A549 (cell line): Measurements from ENCODE around the gene RBM25. TPM values are rescaled to one million over a fixed set of nuclear protein-coding genes. Genes with fewer than 3 reads are reported as not detected.

Experiments
- ATAC-seq, 2 experiments: fragments of 200-7000 bp in 1 of 2; fragments of >200 bp in 1 of 2; cut with Nextera tagmentation in 1 of 2; cut with Tn5 transposase in 1 of 2; 3 replicates each; pipeline versions ENCODE4 v1.8.0 to v1.9.1; 2018 to 2020; ENCODE audit warnings: mild to moderate bottlenecking in 1 of 2, moderate library complexity in 1 of 2
- CTCF ChIA-PET: fragments of 300-600 bp; sonication (Branson Sonifier 250); formaldehyde crosslinking; extraction: SDS; loops from one replicate; lab custom pipeline; 2021; ENCODE audit warnings: antibody characterized with exemption, inconsistent platforms; lab: Yijun Ruan, JAX
- POLR2A ChIA-PET: fragments of 350-600 bp; formaldehyde crosslinking; extraction: SDS; loops from one replicate; lab custom pipeline; 2021; ENCODE audit warnings: antibody characterized with exemption, inconsistent platforms; lab: Yijun Ruan, JAX
- DNase-seq, 2 experiments: peaks; one replicate each; pipeline versions ENCODE4 v3.0.0 to v3.0.0-alpha.2; 2011 to 2016; ENCODE audit warnings: low read depth in 1 of 2, low spot score in 1 of 2
- FAIRE-seq: peaks from 2 replicates; lab custom pipeline; 2011; peaks lifted over from hg19 to GRCh38; lab: Jason Lieb, UNC
- H3K27ac ChIP-seq, 2 experiments: fragments of >200 bp; sonication (Bioruptor Twin); formaldehyde crosslinking; 3 replicates each; pipeline ENCODE4 v1.5.1; 2016 to 2017
- H3K4me1 ChIP-seq: fragments of >200 bp; sonication (Bioruptor Twin); formaldehyde crosslinking; 3 replicates; pipeline ENCODE4 v1.6.1; 2016
- H3K4me2 ChIP-seq: fragments of >200 bp; sonication (Bioruptor Twin); formaldehyde crosslinking; 3 replicates; pipeline ENCODE4 v1.6.1; 2016
- H3K4me3 ChIP-seq: fragments of >200 bp; sonication (Bioruptor Twin); formaldehyde crosslinking; 3 replicates; pipeline ENCODE4 v1.5.1; 2016
- H3K9me3 ChIP-seq: fragments of >200 bp; sonication (Bioruptor Twin); formaldehyde crosslinking; 3 replicates; pipeline ENCODE4 v1.6.1; 2016
- BHLHE40 ChIP-seq: IDR thresholded peaks from 2 replicates; pipeline ENCODE4 v1.6.1; 2012; ENCODE audit warnings: low read depth, low read length, inconsistent platforms
- CEBPB ChIP-seq, 2 experiments: fragments of >200 bp in 1 of 2; sonication (Bioruptor Twin) in 1 of 2; formaldehyde crosslinking in 1 of 2; IDR thresholded peaks; 2 replicates each; pipeline ENCODE4 v1.6.1; 2012 to 2016
- CHD4 ChIP-seq: fragments of 200-600 bp; sonication (generic); IDR thresholded peaks from 2 replicates; pipeline ENCODE4 v1.6.1; 2016; ENCODE audit warnings: antibody characterized with exemption, mild to moderate bottlenecking, borderline replicate concordance
- E2F6 ChIP-seq: IDR thresholded peaks from 2 replicates; pipeline ENCODE4 v1.6.1; 2012; ENCODE audit warnings: low read depth, borderline replicate concordance
- EHF ChIP-seq: fragments of 250-450 bp; sonication (Bioruptor Pico); IDR thresholded peaks from 2 replicates; pipeline ENCODE4 v1.5.0; 2020; ENCODE audit warnings: mild to moderate bottlenecking
- FOSL2 ChIP-seq, 2 experiments: fragments of 450-650 bp in 1 of 2; fragments of >200 bp in 1 of 2; sonication (Bioruptor Twin) in 1 of 2; formaldehyde crosslinking; IDR thresholded peaks; 2 replicates each; pipeline versions ENCODE4 v1.5.0 to v1.6.1; 2016 to 2020; ENCODE audit warnings: mild to moderate bottlenecking in 1 of 2, moderate library complexity in 1 of 2
- HDAC2 ChIP-seq: fragments of 200-600 bp; sonication (generic); IDR thresholded peaks from 2 replicates; pipeline ENCODE4 v1.6.1; 2016
- HOXB13 ChIP-seq: fragments of 250-450 bp; sonication (Bioruptor Pico); IDR thresholded peaks from 2 replicates; pipeline ENCODE4 v1.5.0; 2020; ENCODE audit warnings: low read depth, mild to moderate bottlenecking, moderate library complexity
- HOXB5 ChIP-seq: fragments of 250-450 bp; sonication (Bioruptor Pico); IDR thresholded peaks from 2 replicates; pipeline ENCODE4 v1.5.0; 2020; ENCODE audit warnings: mild to moderate bottlenecking, moderate library complexity
- JUN ChIP-seq, 2 experiments: fragments of >200 bp; sonication (Bioruptor Twin); formaldehyde crosslinking; IDR thresholded peaks; 2 replicates in 1 of 2; 3 replicates in 1 of 2; pipeline ENCODE4 v1.6.1; 2016 to 2017
- KDM1A ChIP-seq: fragments of 200-600 bp; sonication (generic); IDR thresholded peaks from 2 replicates; pipeline ENCODE4 v1.6.1; 2016; ENCODE audit warnings: low read depth, mild to moderate bottlenecking
- KDM5A ChIP-seq: fragments of 200-600 bp; sonication (generic); IDR thresholded peaks from 2 replicates; pipeline ENCODE4 v1.6.1; 2016; ENCODE audit warnings: antibody characterized with exemption, mild to moderate bottlenecking
- MAZ ChIP-seq: fragments of 150-350 bp; IDR thresholded peaks from 2 replicates; pipeline ENCODE4 v1.6.1; 2014; ENCODE audit warnings: antibody characterized with exemption, low read depth, low read length, borderline replicate concordance
- MYC ChIP-seq: IDR thresholded peaks from 2 replicates; pipeline ENCODE4 v1.6.1; 2012; ENCODE audit warnings: mild to moderate bottlenecking, inconsistent platforms, low read length, improper control_type of control experiment, borderline replicate concordance
- NFE2L2 ChIP-seq: fragments of 150-350 bp; conservative IDR thresholded peaks from 2 replicates; pipeline ENCODE4 v1.6.1; 2014; ENCODE audit warnings: low read length
- NR3C1 ChIP-seq: fragments of >200 bp; sonication (Bioruptor Twin); formaldehyde crosslinking; IDR thresholded peaks from 3 replicates; pipeline ENCODE4 v1.6.1; 2017
- PHF8 ChIP-seq: fragments of 200-600 bp; sonication (generic); IDR thresholded peaks from 2 replicates; pipeline ENCODE4 v1.6.1; 2016; ENCODE audit warnings: low read depth, mild to moderate bottlenecking, antibody characterized with exemption, moderate library complexity, borderline replicate concordance
- RAD21 ChIP-seq, 2 experiments: fragments of >200 bp in 1 of 2; sonication (Bioruptor Twin) in 1 of 2; formaldehyde crosslinking in 1 of 2; IDR thresholded peaks in 1 of 2; conservative IDR thresholded peaks in 1 of 2; 2 replicates in 1 of 2; 3 replicates in 1 of 2; pipeline ENCODE4 v1.6.1; 2012 to 2018; ENCODE audit warnings: inconsistent platforms in 1 of 2
- RARB ChIP-seq: fragments of 250-450 bp; sonication (Bioruptor Pico); IDR thresholded peaks from 2 replicates; pipeline ENCODE4 v1.8.0; 2021; ENCODE audit warnings: mild to moderate bottlenecking, moderate library complexity
- REST ChIP-seq: fragments of 200-600 bp; sonication (generic); IDR thresholded peaks from 2 replicates; pipeline ENCODE4 v1.6.1; 2016; ENCODE audit warnings: antibody characterized with exemption, mild to moderate bottlenecking, moderate library complexity
- SREBF2 ChIP-seq: fragments of 450-650 bp; IDR thresholded peaks from 2 replicates; pipeline ENCODE4 v1.6.1; 2014; ENCODE audit warnings: mild to moderate bottlenecking, moderate library complexity
- TFCP2L1 ChIP-seq: fragments of 250-450 bp; sonication (Bioruptor Pico); IDR thresholded peaks from 2 replicates; pipeline ENCODE4 v1.5.0; 2021; ENCODE audit warnings: mild to moderate bottlenecking
- TP53 ChIP-seq: fragments of 250-450 bp; sonication (Bioruptor Pico); IDR thresholded peaks from 2 replicates; pipeline ENCODE4 v1.5.0; 2021; ENCODE audit warnings: mild to moderate bottlenecking, moderate library complexity
- USF2 ChIP-seq: fragments of 450-650 bp; IDR thresholded peaks from 2 replicates; pipeline ENCODE4 v1.6.1; 2014; ENCODE audit warnings: antibody characterized with exemption
- ZC3H11A ChIP-seq: fragments of 450-650 bp; IDR thresholded peaks from 2 replicates; pipeline ENCODE4 v1.6.1; 2014; ENCODE audit warnings: antibody characterized with exemption, mild to moderate bottlenecking
- ZNF302 ChIP-seq: fragments of 250-450 bp; sonication (Bioruptor Pico); IDR thresholded peaks from 2 replicates; pipeline ENCODE4 v1.9.0; 2021; ENCODE audit warnings: inconsistent platforms, mild to moderate bottlenecking, moderate library complexity
- WGBS: methylation state at CpG from one replicate; pipeline ENCODE4 v1.1.6; 2017; ENCODE audit errors: missing lambda C conversion rate; 5-methylcytosine and 5-hydroxymethylcytosine counted together
- polyA plus RNA-seq, 4 experiments: library from polyadenylated mRNA; depleted of rRNA in 3 of 4; stranded (reverse); fragments of >200 nt; fragmentation: RNase III in 1 of 4; extraction: RNeasy Plus Mini Kit Qiagen cat#74134 plus additional on column Dnase treatment in 1 of 4; gene quantifications; 2 replicates in 3 of 4; 3 replicates in 1 of 4; pipeline ENCODE4 v1.2.3, GENCODE V29; 2011 to 2017
- TF ChIP-seq, protein P1 (sequence below): IDR thresholded peaks from 2 replicates; pipeline ENCODE4 v1.6.1; 2012

Gene RBM25
- polyA plus RNA-seq, 2 of the 4 experiments (the other 2 are of a cell fraction), result 65.1 to 87.0 TPM

DNA sequence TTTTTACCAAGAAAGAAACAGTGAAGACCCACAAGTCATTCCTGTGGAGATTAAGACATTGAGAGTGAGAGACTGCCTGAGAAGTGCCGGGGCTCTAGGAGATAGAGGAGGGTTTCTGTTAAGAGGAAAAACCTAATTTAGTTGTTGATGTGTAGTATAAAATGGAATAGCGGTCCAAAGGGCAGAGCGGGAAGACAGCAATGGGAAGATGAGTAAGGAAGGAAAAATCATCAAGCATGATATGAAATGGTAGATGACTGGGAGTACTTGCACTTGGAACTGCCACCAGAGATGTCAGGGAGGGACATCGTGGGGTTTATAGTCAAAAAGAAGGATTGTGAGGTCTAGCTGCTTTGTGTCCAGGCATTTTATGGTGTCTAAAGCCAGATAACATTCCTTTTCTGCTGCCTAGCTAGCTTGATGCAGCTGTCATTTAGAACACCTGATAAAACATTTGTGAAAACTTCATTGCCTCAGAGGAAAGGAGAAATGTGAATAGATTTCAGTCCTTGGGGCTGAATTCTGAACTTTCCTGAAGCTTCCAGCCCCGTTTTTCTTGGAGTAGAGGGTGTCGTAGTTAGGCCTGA is 57.8 kb downstream of the RBM25 start:
- CTCF ChIA-PET, result interaction anchor here (0.7 to 0.9 kb wide), 2 partner anchors 8 to 103 kb away, joined by 3 to 5 read pairs; no protein-coding TSS in a partner anchor
- Histone ChIP-seq H3K4me3 (no peak overlapping the region), H3K4me2 (no peak overlapping the region), H3K9me3 (no peaks in the 10 kb centered on the region), H3K4me1 (no peaks in the 10 kb centered on the region), H3K27ac (no peak overlapping the region)
- POLR2A ChIA-PET, result no interaction called here
- FAIRE-seq (no peak), ATAC-seq (no peak), DNase-seq (no peak)
- WGBS, result 94% methylated on average over 6 of the region's 6 CpGs
- TF ChIP-seq, protein P1, sequence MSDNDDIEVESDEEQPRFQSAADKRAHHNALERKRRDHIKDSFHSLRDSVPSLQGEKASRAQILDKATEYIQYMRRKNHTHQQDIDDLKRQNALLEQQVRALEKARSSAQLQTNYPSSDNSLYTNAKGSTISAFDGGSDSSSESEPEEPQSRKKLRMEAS, result no peak
- TF ChIP-seq JUN (IDR thresholded peaks at IDR 0.05) (no peak), ZNF302 (no peak), CEBPB (IDR thresholded peaks at IDR 0.05) (no peak), NFE2L2 (no peak), HDAC2 (no peak), NR3C1 (no peak), CHD4 (no peak), MAZ (no peak), HOXB13 (CRISPR knock-in tag) (no peak), REST (no peak), TP53 (no peak)

DNA sequence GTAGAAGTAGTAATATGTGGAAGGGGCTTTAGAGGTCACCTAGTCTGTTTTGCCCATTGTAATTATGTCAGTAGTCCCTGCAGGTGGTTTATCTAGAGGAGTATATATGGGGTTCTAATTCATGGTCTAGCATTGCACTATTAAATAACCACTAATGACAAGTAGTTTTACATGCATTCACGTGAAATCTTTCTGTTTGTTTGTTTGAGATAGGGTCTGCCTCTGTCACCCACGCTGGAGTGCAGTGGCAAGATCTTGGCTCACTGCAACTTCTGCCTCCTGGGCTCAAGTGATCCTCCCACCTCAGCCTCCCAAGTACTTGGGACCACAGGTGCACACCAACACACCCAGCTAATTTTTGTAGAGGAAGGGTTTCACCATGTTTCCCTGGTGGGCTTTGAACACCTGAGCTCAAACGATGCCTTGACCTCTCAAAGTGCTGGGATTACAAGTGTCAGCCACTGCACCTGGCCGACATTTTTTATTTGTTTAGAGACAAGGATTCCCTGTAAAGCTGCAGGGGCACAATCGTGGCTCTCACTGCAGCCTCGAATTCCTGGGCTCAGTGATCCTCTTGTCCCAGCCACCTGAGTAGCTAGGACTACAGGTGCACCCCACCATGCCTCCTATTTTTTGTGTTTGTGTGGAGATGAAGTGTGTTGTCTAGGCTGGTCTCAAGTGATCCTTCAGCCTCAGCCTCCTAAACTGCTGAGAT is 66.0 kb downstream of the RBM25 start:
- 77% methylated on average over 6 of the region's 6 CpGs for WGBS
- H3K27ac ChIP-seq, result no peak overlapping the region
- ChIA-PET POLR2A (interaction anchor here (1.8 kb wide), 1 partner anchor 12 kb away, joined by 8 read pairs; the partner anchor contains the start of gene PSEN1), CTCF (interaction anchor here (1.1 kb wide), 1 partner anchor 9 kb away, joined by 5 read pairs; no protein-coding TSS in a partner anchor)
- no peak for DNase-seq
- no peak overlapping the region for H3K4me3 ChIP-seq
- ATAC-seq, result peak in 1 of 2 experiments; percentile 23; a peak in 2 of 6 replicates
- H3K4me2 ChIP-seq, result no peak overlapping the region
- H3K4me1 ChIP-seq, result no peaks in the 10 kb centered on the region
- TF ChIP-seq CEBPB (IDR thresholded peaks at IDR 0.05), result no peak
- TF ChIP-seq RAD21 (conservative IDR thresholded peaks at IDR 0.05 in 1 of 2, IDR thresholded peaks at IDR 0.05 in 1 of 2), result no peak
- TF ChIP-seq ZC3H11A, result no peak
- no peak for TF ChIP-seq TFCP2L1 (CRISPR knock-in tag)
- TF ChIP-seq BHLHE40, result no peak
- no peak for TF ChIP-seq HOXB5 (CRISPR knock-in tag)
- FAIRE-seq, result no peak
- H3K9me3 ChIP-seq, result no peaks in the 10 kb centered on the region

- FAIRE-seq (no peak), DNase-seq (no peak), ATAC-seq (peak in 1 of 2 experiments; percentile 42; a peak in 3 of 6 replicates)
- no peaks in the 10 kb centered on the region for H3K9me3 ChIP-seq
- H3K27ac ChIP-seq, result no peak overlapping the region
- WGBS, result 85% methylated on average over 5 of the region's 5 CpGs
- no peaks in the 10 kb centered on the region for H3K4me1 ChIP-seq
- H3K4me2 ChIP-seq, result no peak overlapping the region
- H3K4me3 ChIP-seq, result no peak overlapping the region
- ChIA-PET CTCF (interaction anchor here (0.7 to 1.3 kb wide), 3 partner anchors 9 to 33 kb away, joined by 3 to 5 read pairs (median 3); no protein-coding TSS in a partner anchor), POLR2A (interaction anchor here (1.8 kb wide), 1 partner anchor 11 kb away, joined by 8 read pairs; the partner anchor contains the start of gene PSEN1)
- TF ChIP-seq MYC, result no peak
- TF ChIP-seq NR3C1, result no peak
- no peak for TF ChIP-seq PHF8
- no peak for TF ChIP-seq SREBF2
- no peak for TF ChIP-seq KDM1A
- TF ChIP-seq KDM5A, result no peak
- TF ChIP-seq E2F6, result no peak
- no peak for TF ChIP-seq USF2
- no peak for TF ChIP-seq NFE2L2
- no peak for TF ChIP-seq EHF
- TF ChIP-seq HOXB5 (CRISPR knock-in tag), result no peak
- no peak for TF ChIP-seq FOSL2 (IDR thresholded peaks at IDR 0.05)
- no peak for TF ChIP-seq FOSL2 (CRISPR knock-in tag; IDR thresholded peaks at IDR 0.05)
- no peak for TF ChIP-seq RARB (CRISPR knock-in tag)
- TF ChIP-seq RAD21 (conservative IDR thresholded peaks at IDR 0.05 in 1 of 2, IDR thresholded peaks at IDR 0.05 in 1 of 2), result no peak
- TF ChIP-seq, protein P1, result no peak
Observed at GRCh38 chr14:73125169-73125588, 66.8 kb downstream of the RBM25 start.
